Measurements from ENCODE around the gene ZNF367. TPM values are rescaled to one million over a fixed set of nuclear protein-coding genes. Genes with fewer than 3 reads are reported as not detected.

Gene ZNF367
- total and polyA plus RNA-seq, 5 donors from 2014 or later = 1.1 to 8.8 (median 1.5) TPM

- H3K4me1 ChIP-seq (ENCODE audit: control insufficient read depth, insufficient read depth, low read length, poor library complexity, severe bottlenecking) = peaks cover 27% of the 10 kb centered on the region
- no peaks in the 10 kb centered on the region for H3K36me3 ChIP-seq (ENCODE audit: control insufficient read depth, insufficient read depth, low read length)
- peaks cover 18% of the 10 kb centered on the region for H3K27me3 Mint-ChIP-seq
- no peaks in the 10 kb centered on the region for H3K36me3 Mint-ChIP-seq
- no peak for DNase-seq
- no peaks in the 10 kb centered on the region for H3K27me3 ChIP-seq (ENCODE audit: control insufficient read depth, insufficient read depth, low read length)
- no peaks in the 10 kb centered on the region for H3K9me3 Mint-ChIP-seq
- H3K27ac Mint-ChIP-seq = peak overlapping the region in 2 of 3 donors; percentile 53 to 64
- H3K4me3 ChIP-seq (ENCODE audit: low read depth, low read length) = no peak overlapping the region
- H3K27ac ChIP-seq (ENCODE audit: insufficient read depth, low read length, poor library complexity, severe bottlenecking) = no peak overlapping the region
- peak overlapping the region; percentile 39 to 90 (median 78) for H3K4me3 Mint-ChIP-seq
- H3K4me1 Mint-ChIP-seq = peaks cover 13 to 25% (median 18%) of the 10 kb centered on the region in 4 donors
- no peaks in the 10 kb centered on the region for H3K9me3 ChIP-seq (ENCODE audit: control insufficient read depth in 2 of 2, low read length in 2 of 2)
- no peak for ATAC-seq (ENCODE audit: low read depth in 2 of 2)
These were observed 30.5 kb upstream of the ZNF367 start for GRCh38 chr9:96448546-96449170.

- Histone ChIP-seq H3K27me3 (ENCODE audit: control insufficient read depth, insufficient read depth, low read length) (no peaks in the 10 kb centered on the region), H3K4me3 (ENCODE audit: low read depth, low read length) (no peak overlapping the region), H3K9me3 (ENCODE audit: control insufficient read depth in 2 of 2, low read length in 2 of 2) (no peaks in the 10 kb centered on the region), H3K36me3 (ENCODE audit: control insufficient read depth, insufficient read depth, low read length) (no peaks in the 10 kb centered on the region), H3K4me1 (ENCODE audit: control insufficient read depth, insufficient read depth, low read length, poor library complexity, severe bottlenecking) (peaks cover 25% of the 10 kb centered on the region), H3K27ac (ENCODE audit: insufficient read depth, low read length, poor library complexity, severe bottlenecking) (no peak overlapping the region)
- DNase-seq (no peak), ATAC-seq (ENCODE audit: low read depth in 2 of 2) (no peak)
- Mint-ChIP-seq H3K9me3 (no peaks in the 10 kb centered on the region), H3K4me1 (peaks cover 7 to 19% (median 11%) of the 10 kb centered on the region in 4 donors), H3K27ac (no peak overlapping the region), H3K4me3 (peak overlapping the region in 2 of 4 donors; percentile 90 to 92), H3K36me3 (no peaks in the 10 kb centered on the region), H3K27me3 (peaks cover 18% of the 10 kb centered on the region)
These were observed 29.2 kb upstream of the ZNF367 start for GRCh38 chr9:96447406-96447805.

GRCh38 chr9:96442491-96442890 lies 24.3 kb upstream of the ZNF367 start:
- no peaks in the 10 kb centered on the region for H3K4me1 Mint-ChIP-seq
- ATAC-seq (ENCODE audit: low read depth in 2 of 2) (no peak), DNase-seq (no peak)
- Histone ChIP-seq H3K9me3 (ENCODE audit: control insufficient read depth in 2 of 2, low read length in 2 of 2) (no peaks in the 10 kb centered on the region), H3K36me3 (ENCODE audit: control insufficient read depth, insufficient read depth, low read length) (no peaks in the 10 kb centered on the region), H3K27ac (ENCODE audit: insufficient read depth, low read length, poor library complexity, severe bottlenecking) (no peak overlapping the region), H3K4me3 (ENCODE audit: low read depth, low read length) (no peak overlapping the region), H3K27me3 (ENCODE audit: control insufficient read depth, insufficient read depth, low read length) (no peaks in the 10 kb centered on the region), H3K4me1 (ENCODE audit: control insufficient read depth, insufficient read depth, low read length, poor library complexity, severe bottlenecking) (no peaks in the 10 kb centered on the region)
- peaks cover 14% of the 10 kb centered on the region for H3K27me3 Mint-ChIP-seq
- no peaks in the 10 kb centered on the region for H3K9me3 Mint-ChIP-seq
- peak overlapping the region in 1 of 4 donors; percentile 27 for H3K4me3 Mint-ChIP-seq
- H3K27ac Mint-ChIP-seq = no peak overlapping the region
- no peaks in the 10 kb centered on the region for H3K36me3 Mint-ChIP-seq

- Mint-ChIP-seq H3K4me1 (no peaks in the 10 kb centered on the region), H3K4me3 (no peak overlapping the region), H3K36me3 (no peaks in the 10 kb centered on the region), H3K27me3 (peaks cover 14% of the 10 kb centered on the region), H3K9me3 (no peaks in the 10 kb centered on the region), H3K27ac (no peak overlapping the region)
- no peaks in the 10 kb centered on the region for H3K27me3 ChIP-seq (ENCODE audit: control insufficient read depth, insufficient read depth, low read length)
- DNase-seq (peak in 1 of 3 donors; percentile 75), ATAC-seq (ENCODE audit: low read depth in 2 of 2) (no peak)
- no peak overlapping the region for H3K27ac ChIP-seq (ENCODE audit: insufficient read depth, low read length, poor library complexity, severe bottlenecking)
- no peak overlapping the region for H3K4me3 ChIP-seq (ENCODE audit: low read depth, low read length)
- H3K36me3 ChIP-seq (ENCODE audit: control insufficient read depth, insufficient read depth, low read length) = no peaks in the 10 kb centered on the region
- H3K4me1 ChIP-seq (ENCODE audit: control insufficient read depth, insufficient read depth, low read length, poor library complexity, severe bottlenecking) = no peaks in the 10 kb centered on the region
- H3K9me3 ChIP-seq (ENCODE audit: control insufficient read depth in 2 of 2, low read length in 2 of 2) = no peaks in the 10 kb centered on the region
These were observed 23.8 kb upstream of the ZNF367 start for GRCh38 chr9:96441798-96442445.

GRCh38 chr9:96440671-96441199 lies 22.6 kb upstream of the ZNF367 start:
- Histone ChIP-seq H3K9me3 (ENCODE audit: control insufficient read depth in 2 of 2, low read length in 2 of 2) (no peaks in the 10 kb centered on the region), H3K4me1 (ENCODE audit: control insufficient read depth, insufficient read depth, low read length, poor library complexity, severe bottlenecking) (no peaks in the 10 kb centered on the region), H3K4me3 (ENCODE audit: low read depth, low read length) (no peak overlapping the region), H3K27ac (ENCODE audit: insufficient read depth, low read length, poor library complexity, severe bottlenecking) (no peak overlapping the region), H3K27me3 (ENCODE audit: control insufficient read depth, insufficient read depth, low read length) (no peaks in the 10 kb centered on the region), H3K36me3 (ENCODE audit: control insufficient read depth, insufficient read depth, low read length) (no peaks in the 10 kb centered on the region)
- Mint-ChIP-seq H3K27ac (no peak overlapping the region), H3K36me3 (no peaks in the 10 kb centered on the region), H3K27me3 (peaks cover 6% of the 10 kb centered on the region), H3K4me1 (peaks cover 0 to 2% (median 0%) of the 10 kb centered on the region in 4 donors), H3K9me3 (no peaks in the 10 kb centered on the region), H3K4me3 (no peak overlapping the region)
- ATAC-seq (ENCODE audit: low read depth in 2 of 2) (no peak), DNase-seq (no peak)

- H3K4me3 ChIP-seq (ENCODE audit: low read depth, low read length) = no peak overlapping the region
- no peak overlapping the region for H3K27ac ChIP-seq (ENCODE audit: insufficient read depth, low read length, poor library complexity, severe bottlenecking)
- no peak for DNase-seq
- no peaks in the 10 kb centered on the region for H3K9me3 ChIP-seq (ENCODE audit: control insufficient read depth in 2 of 2, low read length in 2 of 2)
- ATAC-seq (ENCODE audit: low read depth in 2 of 2) = no peak
- Mint-ChIP-seq H3K27ac (no peak overlapping the region), H3K4me1 (peaks cover 0 to 4% (median 0%) of the 10 kb centered on the region in 4 donors), H3K4me3 (no peak overlapping the region), H3K27me3 (no peaks in the 10 kb centered on the region), H3K36me3 (no peaks in the 10 kb centered on the region), H3K9me3 (no peaks in the 10 kb centered on the region)
- H3K36me3 ChIP-seq (ENCODE audit: control insufficient read depth, insufficient read depth, low read length) = no peaks in the 10 kb centered on the region
- H3K27me3 ChIP-seq (ENCODE audit: control insufficient read depth, insufficient read depth, low read length) = peaks cover 3% of the 10 kb centered on the region
- no peaks in the 10 kb centered on the region for H3K4me1 ChIP-seq (ENCODE audit: control insufficient read depth, insufficient read depth, low read length, poor library complexity, severe bottlenecking)
These were observed 19.3 kb upstream of the ZNF367 start for GRCh38 chr9:96437454-96437853.

GRCh38 chr9:96436456-96437126 lies 18.4 kb upstream of the ZNF367 start:
- no peak overlapping the region for H3K27ac Mint-ChIP-seq
- H3K27me3 ChIP-seq (ENCODE audit: control insufficient read depth, insufficient read depth, low read length) = peaks cover 3% of the 10 kb centered on the region
- no peaks in the 10 kb centered on the region for H3K36me3 Mint-ChIP-seq
- H3K9me3 ChIP-seq (ENCODE audit: control insufficient read depth in 2 of 2, low read length in 2 of 2) = no peaks in the 10 kb centered on the region
- no peaks in the 10 kb centered on the region for H3K36me3 ChIP-seq (ENCODE audit: control insufficient read depth, insufficient read depth, low read length)
- ATAC-seq (ENCODE audit: low read depth in 2 of 2) (no peak), DNase-seq (no peak)
- H3K4me1 ChIP-seq (ENCODE audit: control insufficient read depth, insufficient read depth, low read length, poor library complexity, severe bottlenecking) = no peaks in the 10 kb centered on the region
- H3K9me3 Mint-ChIP-seq = no peaks in the 10 kb centered on the region
- H3K27me3 Mint-ChIP-seq = no peaks in the 10 kb centered on the region
- no peak overlapping the region for H3K4me3 Mint-ChIP-seq
- H3K27ac ChIP-seq (ENCODE audit: insufficient read depth, low read length, poor library complexity, severe bottlenecking) = no peak overlapping the region
- peaks cover 0 to 4% (median 0%) of the 10 kb centered on the region in 4 donors for H3K4me1 Mint-ChIP-seq
- no peak overlapping the region for H3K4me3 ChIP-seq (ENCODE audit: low read depth, low read length)

Measured in CD4-positive, CD25-positive, alpha-beta regulatory T cell (primary cell).